HS-27A (cell line): ENCODE measurements around the gene MAP3K19.

Source experiments
- DNase-seq: peaks from one replicate; pipeline ENCODE4 v3.0.0-alpha.2; 2012; ENCODE audit warnings: low read depth, missing footprints

The MAP3K19 gene

GRCh38 chr2:134926231-134926931, 120.9 kb downstream of the MAP3K19 start:
- no peak for DNase-seq

DNA sequence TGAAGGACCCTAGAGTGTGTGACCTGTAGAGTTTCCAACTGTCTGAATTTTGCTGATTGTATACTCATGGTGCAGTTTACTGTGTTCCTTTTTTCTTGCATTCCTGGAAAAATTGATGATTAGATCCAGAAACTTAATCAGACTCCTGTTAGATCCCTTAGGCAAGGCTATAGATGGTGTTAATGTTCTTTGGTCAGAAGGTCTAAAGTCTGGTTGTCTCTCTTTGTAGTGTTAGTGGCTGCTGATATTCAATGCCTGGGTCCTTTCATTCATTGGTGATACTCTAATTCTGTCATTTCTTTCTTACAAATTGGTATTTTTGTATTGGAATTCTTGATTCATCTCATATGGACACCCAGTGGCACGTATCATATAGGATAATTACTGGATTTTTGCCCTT, 122.3 kb downstream of the MAP3K19 start:
- DNase-seq, result no peak

- peak; percentile 45 for DNase-seq
Measured at GRCh38 chr2:134919341-134920210, 127.7 kb downstream of the MAP3K19 start.

DNA sequence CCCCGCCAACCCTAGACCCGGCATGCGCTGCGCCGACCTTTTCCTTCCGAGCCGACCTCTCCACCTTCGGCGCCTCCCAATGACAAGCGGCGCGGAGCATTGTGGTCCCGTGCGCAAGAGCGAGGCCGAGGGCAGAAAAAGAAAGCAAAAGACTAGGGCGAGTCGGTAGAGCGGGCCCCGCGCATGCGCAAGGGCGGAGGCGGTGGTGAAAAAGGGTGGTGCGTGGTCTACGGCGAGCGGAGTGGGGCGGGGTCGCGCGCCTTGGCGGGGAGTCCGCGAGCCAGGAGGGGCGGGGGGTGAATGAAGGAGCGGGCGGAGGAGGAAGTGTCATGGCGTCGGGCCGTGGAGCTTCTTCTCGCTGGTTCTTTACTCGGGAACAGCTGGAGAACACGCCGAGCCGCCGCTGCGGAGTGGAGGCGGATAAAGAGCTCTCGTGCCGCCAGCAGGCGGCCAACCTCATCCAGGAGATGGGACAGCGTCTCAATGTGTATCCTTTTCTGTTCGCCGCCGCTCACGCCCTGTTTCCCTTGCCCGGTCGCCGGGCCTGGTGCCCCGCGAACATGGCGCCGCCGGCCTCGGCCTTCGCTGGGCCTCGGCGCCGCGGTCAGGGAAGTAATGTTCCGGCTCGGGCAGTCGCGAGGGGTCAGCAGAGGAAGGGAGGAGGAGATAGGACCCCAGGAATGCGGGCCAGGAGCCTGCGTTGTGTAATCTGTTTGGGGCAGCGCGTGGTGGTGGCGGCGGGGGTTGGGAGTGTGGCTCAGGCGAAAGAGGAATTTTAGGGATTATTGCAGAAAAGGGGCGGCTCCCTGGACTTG, 128.5 kb downstream of the MAP3K19 start, which contains the start of gene CCNT2:
Gene CCNT2, plus strand, starts transcription at position 297 of the 815 bp plus-strand sequence. Its CDS starts 33 bp downstream, at position 330.
- DNase-seq, result peak; percentile 99

- DNase-seq, result peak; percentile 83
Measured at GRCh38 chr2:134917888-134918525, 129.2 kb downstream of the MAP3K19 start.

GRCh38 chr2:134917360-134917865, 129.8 kb downstream of the MAP3K19 start:
- no peak for DNase-seq
